Lower leg skin (tissue), 4 donors: ENCODE data around the gene ACTG2. TPM values are rescaled to one million over a fixed set of nuclear protein-coding genes. Genes with fewer than 3 reads are reported as not detected.

Experiments used
- DNase-seq, 2 donors: peaks; one replicate each; pipeline ENCODE4 v3.0.0-alpha.2; 2019; ENCODE audit warnings: low spot score in 2 of 2
- H3K4me3 ChIP-seq: fragments of 200-600 bp; sonication (generic); 2 replicates; pipeline ENCODE4 v1.5.1; 2017; ENCODE audit warnings: mild to moderate bottlenecking, low read depth; ENCODE audit not compliant: poor library complexity, severe bottlenecking
- CTCF ChIP-seq, 3 donors: fragments of 450-650 bp; IDR thresholded peaks; one replicate each; pipeline ENCODE4 v1.5.1; 2016; ENCODE audit warnings: antibody characterized with exemption in 3 of 3, mild to moderate bottlenecking in 3 of 3, moderate library complexity in 2 of 3
- POLR2A ChIP-seq, 2 donors: fragments of 450-650 bp; IDR thresholded peaks; one replicate each; pipeline ENCODE4 v1.6.1; 2016 to 2017; ENCODE audit warnings: antibody characterized with exemption in 2 of 2, mild to moderate bottlenecking in 1 of 2, moderate library complexity in 1 of 2
- WGBS, 2 donors: methylation state at CpG; one replicate each; pipeline ENCODE4 v1.1.5; 2018; 5-methylcytosine and 5-hydroxymethylcytosine counted together
- intact Hi-C: fragments of 100-400 bp; cut with DNase I; formaldehyde crosslinking; loops from one replicate; pipeline ENCODE4 v1.15.0; 2023; ENCODE audit warnings: low total_unique reads
- total RNA-seq, 4 donors: library from RNA; depleted of rRNA; stranded (reverse); fragments of >200 nt; gene quantifications; one replicate each; pipeline ENCODE4 v1.1.0, GENCODE V29; 2016

Gene ACTG2
- total RNA-seq, 4 donors from 2014 or later, result 4.9 to 75.4 (median 9.4) TPM

DNA sequence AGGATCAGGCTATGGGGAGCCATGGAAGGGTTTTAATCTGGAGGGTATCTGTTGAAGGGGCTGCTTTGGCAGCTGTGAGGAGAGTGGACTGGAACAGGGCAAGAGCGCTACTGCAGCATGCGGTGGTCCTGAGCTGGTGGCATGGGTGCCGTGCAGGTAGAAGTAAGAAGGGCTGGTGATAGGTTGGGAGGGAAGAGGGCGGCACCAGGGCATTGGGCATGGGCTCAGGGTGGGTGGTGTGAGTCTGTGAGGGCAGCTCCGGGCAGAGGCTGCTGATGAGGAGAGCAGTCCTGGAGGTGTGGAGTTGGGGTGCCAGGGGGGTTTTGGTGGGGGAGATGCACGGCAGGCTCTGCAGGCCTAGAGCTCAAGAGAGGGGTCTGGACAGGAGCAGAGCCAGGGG lies 2.1 kb downstream of the ACTG2 start:
- WGBS, 2 donors, result 76 to 88% methylated on average over 6 of the region's 6 CpGs
- H3K4me3 ChIP-seq, result no peak overlapping the region
- intact Hi-C loops, result no loop called here
- no peak for TF ChIP-seq CTCF (IDR thresholded peaks at IDR 0.05)
- no peak for TF ChIP-seq POLR2A (IDR thresholded peaks at IDR 0.05)
- DNase-seq, result peak in 1 of 2 donors; percentile 63

DNA sequence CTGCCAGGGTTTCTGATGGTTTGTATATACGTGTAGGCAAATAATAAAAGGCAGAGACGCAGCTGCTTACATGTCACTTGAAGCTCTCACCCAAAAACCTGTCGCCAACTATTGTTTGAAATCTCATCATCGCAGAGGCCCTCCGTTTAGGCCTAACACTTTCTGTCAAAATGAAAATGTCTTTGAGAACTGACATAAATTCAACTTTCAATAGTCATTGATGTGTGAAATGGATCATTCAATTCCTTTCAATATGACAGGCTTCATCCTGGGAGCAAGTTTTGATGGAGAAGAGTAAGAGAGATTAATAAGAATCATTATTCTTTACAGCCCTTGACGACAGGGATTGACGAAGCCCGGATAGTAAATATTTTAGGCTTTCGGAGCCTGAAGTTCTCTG lies 2.7 kb downstream of the ACTG2 start:
- WGBS, 2 donors, result 74 to 77% methylated on average over 9 of the region's 9 CpGs
- intact Hi-C loops, result no loop called here
- DNase-seq, result peak in 1 of 2 donors; percentile 20
- no peak for TF ChIP-seq CTCF (IDR thresholded peaks at IDR 0.05)
- TF ChIP-seq POLR2A (IDR thresholded peaks at IDR 0.05), result no peak
- no peak overlapping the region for H3K4me3 ChIP-seq

- intact Hi-C loops, result no loop called here
- peak in 1 of 2 donors; percentile 77 for DNase-seq
- TF ChIP-seq POLR2A (IDR thresholded peaks at IDR 0.05) (no peak), CTCF (IDR thresholded peaks at IDR 0.05) (no peak)
- H3K4me3 ChIP-seq, result no peak overlapping the region
- WGBS, 2 donors, result 50% methylated on average over 15 of the region's 15 CpGs
These were observed 3.8 kb downstream of the ACTG2 start for GRCh38 chr2:73896362-73897239.

DNA sequence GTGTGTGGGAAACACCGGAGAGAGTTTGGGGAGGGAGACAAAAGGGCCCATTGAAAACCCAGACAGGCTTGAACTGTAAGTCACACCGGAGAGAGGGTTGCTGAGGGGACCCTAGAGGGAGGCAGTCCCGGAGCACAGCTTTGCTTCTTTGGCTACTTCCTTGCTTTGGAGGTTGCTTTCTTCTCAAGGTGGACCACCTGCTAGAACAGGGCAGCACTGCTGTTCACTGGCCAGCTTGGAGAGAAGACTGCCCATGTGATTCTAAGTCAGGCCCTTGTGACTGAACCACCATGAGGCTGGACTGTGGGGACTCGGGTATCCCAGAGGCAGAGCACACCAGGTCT lies 4.4 kb downstream of the ACTG2 start:
- no peak for TF ChIP-seq POLR2A (IDR thresholded peaks at IDR 0.05)
- no peak for TF ChIP-seq CTCF (IDR thresholded peaks at IDR 0.05)
- no peak overlapping the region for H3K4me3 ChIP-seq
- peak in 1 of 2 donors; percentile 58 for DNase-seq
- intact Hi-C loops, result no loop called here
- 62 to 74% methylated on average over 4 of the region's 4 CpGs for WGBS, 2 donors

GRCh38 chr2:73897934-73898333 lies 5.1 kb downstream of the ACTG2 start:
- H3K4me3 ChIP-seq, result no peak overlapping the region
- intact Hi-C loops, result no loop called here
- 63 to 72% methylated on average over 6 of the region's 6 CpGs for WGBS, 2 donors
- DNase-seq, result peak in 1 of 2 donors; percentile 68
- TF ChIP-seq POLR2A (IDR thresholded peaks at IDR 0.05), result no peak
- no peak for TF ChIP-seq CTCF (IDR thresholded peaks at IDR 0.05)
